ENCODE measurements around the gene RRBP1. TPM values are rescaled to one million over a fixed set of nuclear protein-coding genes. Genes with fewer than 3 reads are reported as not detected.

RRBP1 gene
- total RNA-seq, 8 experiments from 2014 or later, result 12.2 to 94.0 (median 31.2) TPM

DNA sequence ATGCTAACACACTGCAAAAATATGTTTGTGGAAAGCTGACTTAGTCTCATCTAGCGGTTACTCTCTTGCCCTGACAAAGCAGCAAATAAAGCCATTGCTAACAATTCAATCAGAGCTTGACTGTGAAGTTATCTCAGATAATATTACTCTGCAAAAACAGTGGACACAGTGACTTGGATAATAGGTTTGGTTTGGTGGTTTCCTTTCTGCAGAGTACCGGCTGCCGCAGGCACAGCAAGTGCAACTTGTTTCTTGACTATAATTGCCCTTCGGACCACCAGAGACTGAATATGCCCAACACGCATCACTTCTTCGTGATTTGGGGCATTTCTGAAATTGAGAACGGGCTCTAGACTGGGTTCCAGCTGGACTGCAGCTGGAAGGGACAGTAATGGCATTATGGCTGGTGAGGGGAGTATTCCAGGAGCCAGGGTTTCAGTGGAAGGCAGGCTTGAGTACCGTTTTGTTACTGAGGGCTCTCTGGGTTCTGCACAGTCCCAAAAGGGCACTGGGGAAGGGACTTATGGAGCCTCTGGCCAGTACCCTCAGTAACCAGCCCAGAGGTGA is 72.1 kb downstream of the RRBP1 start:
- in situ Hi-C loops (cut with MboI; ENCODE audit: low pct_unique_long_range_greater_than_20kb in 2 of 9, low sequenced_read_pairs in 9 of 9, unreplicated experiment in 9 of 9), result loop anchor here in 1 of 9 experiments (10.0 kb wide), 1 partner anchor 75 kb away; the partner anchor contains the start of gene BFSP1
- H3K4me1 ChIP-seq (replicated peaks in 1 of 2), result peaks cover 0 to 3% of the 10 kb centered on the region in 2 donors
- H3K27ac ChIP-seq, result no peak overlapping the region
- WGBS, 10 experiments, result 20 to 100% (median 80%) methylated on average over 1 to 7 of the region's 8 CpGs; no CpG with 5 or more reads in 3 of the 10 experiments
- no peak for ATAC-seq (replicated peaks in 6 of 8)
- no peak overlapping the region for H3K4me3 ChIP-seq

- Histone ChIP-seq H3K4me3 (no peak overlapping the region), H3K4me1 (replicated peaks in 1 of 2) (peaks cover 0 to 3% of the 10 kb centered on the region in 2 donors), H3K27ac (no peak overlapping the region)
- WGBS, 10 experiments, result 0 to 100% (median 100%) methylated on average over 1 to 3 of the region's 3 CpGs
- in situ Hi-C loops (cut with MboI; ENCODE audit: low pct_unique_long_range_greater_than_20kb in 2 of 9, low sequenced_read_pairs in 9 of 9, unreplicated experiment in 9 of 9), result loop anchor here in 1 of 9 experiments (10.0 kb wide), 1 partner anchor 74 kb away; the partner anchor contains the start of gene BFSP1
- no peak for ATAC-seq (replicated peaks in 6 of 8)
Measured at GRCh38 chr20:17608701-17609497, 73.1 kb downstream of the RRBP1 start.

DNA sequence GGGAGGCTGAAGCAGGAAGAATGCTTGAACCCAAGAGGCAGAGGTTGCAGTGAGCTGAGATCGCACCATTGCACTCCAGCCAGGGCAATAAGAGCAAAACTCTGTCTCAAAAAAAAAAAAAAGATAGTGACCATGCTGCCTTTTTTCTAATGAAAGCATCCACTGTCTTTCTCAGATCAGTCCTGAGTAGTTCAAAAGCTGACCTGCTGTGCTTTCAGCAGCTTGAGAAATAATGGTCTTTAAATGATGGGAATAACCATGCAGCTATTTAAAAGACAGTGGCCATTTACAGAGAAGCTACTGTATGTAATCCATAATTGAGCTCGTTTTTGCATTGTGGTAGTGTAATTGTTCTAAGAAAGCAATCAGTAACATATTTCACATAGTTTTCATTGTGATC is 76.0 kb downstream of the RRBP1 start:
- peak in 1 of 8 experiments; percentile 29 for ATAC-seq (replicated peaks in 6 of 8)
- Histone ChIP-seq H3K4me1 (replicated peaks in 1 of 2) (peaks cover 2 to 3% of the 10 kb centered on the region in 2 donors), H3K4me3 (no peak overlapping the region), H3K27ac (no peak overlapping the region)
- in situ Hi-C loops (cut with MboI; ENCODE audit: low pct_unique_long_range_greater_than_20kb in 2 of 9, low sequenced_read_pairs in 9 of 9, unreplicated experiment in 9 of 9), result loop anchor here in 1 of 9 experiments (10.0 kb wide), 1 partner anchor 71 kb away; the partner anchor contains the start of gene BFSP1
- 17 to 71% (median 44%) methylated on average over 1 to 2 of the region's 2 CpGs; no CpG with 5 or more reads in 3 of the 10 experiments for WGBS, 10 experiments

- in situ Hi-C loops (cut with MboI; ENCODE audit: low pct_unique_long_range_greater_than_20kb in 2 of 9, low sequenced_read_pairs in 9 of 9, unreplicated experiment in 9 of 9), result loop anchor here in 1 of 9 experiments (10.0 kb wide), 1 partner anchor 70 kb away; the partner anchor contains the start of gene BFSP1
- no peak overlapping the region for H3K4me3 ChIP-seq
- peaks cover 2 to 3% of the 10 kb centered on the region in 2 donors for H3K4me1 ChIP-seq (replicated peaks in 1 of 2)
- ATAC-seq (replicated peaks in 6 of 8), result no peak
- no peak overlapping the region for H3K27ac ChIP-seq
- 43 to 100% (median 83%) methylated on average over 1 to 5 of the region's 5 CpGs; no CpG with 5 or more reads in 3 of the 10 experiments for WGBS, 10 experiments
Measured at GRCh38 chr20:17605131-17605660, 76.8 kb downstream of the RRBP1 start.

DNA sequence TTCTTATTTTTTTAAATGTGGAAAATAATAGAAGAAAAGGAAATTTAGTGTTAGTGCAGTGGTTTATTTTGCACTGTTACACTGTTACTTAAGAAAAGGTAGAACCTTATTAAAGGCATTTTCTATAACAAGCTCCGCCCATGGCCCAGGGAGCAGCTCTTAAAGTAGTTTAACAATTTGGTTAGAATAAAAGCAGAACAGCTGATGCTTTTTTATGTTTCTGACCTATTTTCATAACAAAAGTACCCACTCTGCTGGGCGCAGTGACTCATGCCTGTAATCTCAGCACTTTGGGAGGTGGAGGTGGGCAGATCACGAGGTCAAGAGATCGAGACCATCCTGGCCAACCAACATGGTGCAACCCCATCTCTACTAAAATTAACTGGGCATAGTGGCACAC is 79.5 kb downstream of the RRBP1 start:
- Histone ChIP-seq H3K27ac (no peak overlapping the region), H3K4me1 (replicated peaks in 1 of 2) (peaks cover 2 to 3% of the 10 kb centered on the region in 2 donors), H3K4me3 (no peak overlapping the region)
- ATAC-seq (replicated peaks in 6 of 8), result no peak
- in situ Hi-C loops (cut with MboI; ENCODE audit: low pct_unique_long_range_greater_than_20kb in 2 of 9, low sequenced_read_pairs in 9 of 9, unreplicated experiment in 9 of 9), result loop anchor here in 1 of 9 experiments (10.0 kb wide), 1 partner anchor 68 kb away; the partner anchor contains the start of gene BFSP1
- 80 to 100% (median 94%) methylated on average over 1 to 4 of the region's 4 CpGs; no CpG with 5 or more reads in 2 of the 10 experiments for WGBS, 10 experiments

DNA sequence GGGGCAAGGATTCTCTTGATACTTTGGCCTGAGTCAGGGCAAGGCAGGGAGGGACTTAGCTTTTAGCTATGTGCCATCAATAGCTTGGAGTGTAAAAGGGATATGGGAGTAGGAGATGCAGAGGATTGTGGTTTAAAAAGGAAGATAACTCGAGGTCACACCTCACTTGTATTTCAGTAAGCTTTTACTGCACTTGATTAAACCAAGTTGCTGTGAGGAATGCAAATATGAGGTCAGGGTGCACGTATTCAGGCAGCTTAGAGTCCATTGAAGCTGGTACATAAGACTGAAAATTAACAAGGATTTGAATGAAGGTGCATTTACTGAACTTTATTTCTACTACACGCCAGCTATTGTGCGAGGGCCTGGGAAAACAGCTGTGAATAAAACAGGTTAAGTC is 80.1 kb downstream of the RRBP1 start:
- no peak overlapping the region for H3K4me3 ChIP-seq
- H3K4me1 ChIP-seq (replicated peaks in 1 of 2), result peaks cover 2 to 3% of the 10 kb centered on the region in 2 donors
- H3K27ac ChIP-seq, result no peak overlapping the region
- no peak for ATAC-seq (replicated peaks in 6 of 8)
- 31 to 74% (median 53%) methylated on average over 2 to 4 of the region's 4 CpGs for WGBS, 10 experiments
- in situ Hi-C loops (cut with MboI; ENCODE audit: low pct_unique_long_range_greater_than_20kb in 2 of 9, low sequenced_read_pairs in 9 of 9, unreplicated experiment in 9 of 9), result loop anchor here in 1 of 9 experiments (10.0 kb wide), 1 partner anchor 67 kb away; the partner anchor contains the start of gene BFSP1

DNA sequence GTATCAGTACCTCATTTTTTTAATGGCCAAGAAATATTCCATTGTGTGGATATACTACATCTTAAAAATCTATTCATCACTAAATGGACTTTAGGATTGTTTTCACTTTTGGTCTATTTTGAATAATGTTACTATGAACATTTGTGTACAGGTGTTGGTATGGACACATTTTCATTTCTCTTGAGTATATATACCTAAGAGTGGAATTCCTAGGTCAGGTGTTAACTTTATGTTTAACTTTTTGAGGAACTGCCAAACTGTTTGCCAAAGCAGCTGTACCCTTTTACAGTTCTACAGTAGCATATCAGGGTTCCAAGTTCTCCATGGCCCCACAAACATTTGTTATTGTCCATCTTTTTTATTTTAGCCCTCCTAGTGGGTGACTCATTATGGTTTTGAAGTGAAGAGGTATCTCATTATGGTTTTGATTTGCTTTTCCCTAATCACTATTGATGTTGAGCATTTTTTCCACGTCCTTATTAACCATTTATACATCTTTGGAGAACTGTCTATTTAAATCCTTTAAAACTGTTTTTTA is 84.0 kb downstream of the RRBP1 start:
- Histone ChIP-seq H3K4me3 (no peak overlapping the region), H3K4me1 (replicated peaks in 1 of 2) (peaks cover 0 to 2% of the 10 kb centered on the region in 2 donors), H3K27ac (no peak overlapping the region)
- ATAC-seq (replicated peaks in 6 of 8), result no peak
- in situ Hi-C loops (cut with MboI; ENCODE audit: low pct_unique_long_range_greater_than_20kb in 2 of 9, low sequenced_read_pairs in 9 of 9, unreplicated experiment in 9 of 9), result no loop called here
- WGBS, 10 experiments, result 60 to 100% (median 98%) methylated on average over 1 of the region's 1 CpG

GRCh38 chr20:17595856-17596255 is 86.2 kb downstream of the RRBP1 start:
- in situ Hi-C loops (cut with MboI; ENCODE audit: low pct_unique_long_range_greater_than_20kb in 2 of 9, low sequenced_read_pairs in 9 of 9, unreplicated experiment in 9 of 9), result no loop called here
- H3K4me1 ChIP-seq (replicated peaks in 1 of 2), result no peaks in the 10 kb centered on the region
- WGBS, 10 experiments, result 33 to 100% (median 91%) methylated on average over 1 to 2 of the region's 2 CpGs; no CpG with 5 or more reads in 1 of the 10 experiments
- no peak overlapping the region for H3K4me3 ChIP-seq
- no peak overlapping the region for H3K27ac ChIP-seq
- ATAC-seq (replicated peaks in 6 of 8), result no peak

DNA sequence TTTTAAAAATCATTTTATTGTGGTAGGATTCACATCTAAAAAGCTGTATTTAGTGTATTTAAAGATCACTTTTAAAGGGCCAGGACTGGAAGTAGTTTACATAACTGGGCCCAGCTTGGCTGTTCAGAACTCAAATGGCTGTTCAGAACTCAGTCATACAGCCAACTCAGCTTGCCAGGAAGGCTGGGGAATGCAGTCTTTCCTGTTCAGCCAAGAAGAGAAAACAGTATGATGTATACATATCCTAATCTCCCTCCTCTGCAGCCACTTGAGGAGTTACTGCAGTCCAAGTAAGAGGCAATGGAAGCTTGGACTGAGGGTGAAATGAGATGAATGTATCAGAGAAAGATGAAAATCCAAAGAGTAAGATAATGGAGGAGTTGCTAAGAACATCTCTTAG is 87.6 kb downstream of the RRBP1 start:
- ATAC-seq (replicated peaks in 6 of 8), result peak in 1 of 8 experiments; percentile 27
- H3K4me3 ChIP-seq, result no peak overlapping the region
- in situ Hi-C loops (cut with MboI; ENCODE audit: low pct_unique_long_range_greater_than_20kb in 2 of 9, low sequenced_read_pairs in 9 of 9, unreplicated experiment in 9 of 9), result no loop called here
- no peak overlapping the region for H3K27ac ChIP-seq
- no peaks in the 10 kb centered on the region for H3K4me1 ChIP-seq (replicated peaks in 1 of 2)

- WGBS, 10 experiments, result 93 to 100% (median 98%) methylated on average over 2 to 4 of the region's 4 CpGs; no CpG with 5 or more reads in 4 of the 10 experiments
- in situ Hi-C loops (cut with MboI; ENCODE audit: low pct_unique_long_range_greater_than_20kb in 2 of 9, low sequenced_read_pairs in 9 of 9, unreplicated experiment in 9 of 9), result no loop called here
- Histone ChIP-seq H3K4me1 (replicated peaks in 1 of 2) (no peaks in the 10 kb centered on the region), H3K27ac (no peak overlapping the region), H3K4me3 (no peak overlapping the region)
- no peak for ATAC-seq (replicated peaks in 6 of 8)
Measured at GRCh38 chr20:17593902-17594301, 88.1 kb downstream of the RRBP1 start.

DNA sequence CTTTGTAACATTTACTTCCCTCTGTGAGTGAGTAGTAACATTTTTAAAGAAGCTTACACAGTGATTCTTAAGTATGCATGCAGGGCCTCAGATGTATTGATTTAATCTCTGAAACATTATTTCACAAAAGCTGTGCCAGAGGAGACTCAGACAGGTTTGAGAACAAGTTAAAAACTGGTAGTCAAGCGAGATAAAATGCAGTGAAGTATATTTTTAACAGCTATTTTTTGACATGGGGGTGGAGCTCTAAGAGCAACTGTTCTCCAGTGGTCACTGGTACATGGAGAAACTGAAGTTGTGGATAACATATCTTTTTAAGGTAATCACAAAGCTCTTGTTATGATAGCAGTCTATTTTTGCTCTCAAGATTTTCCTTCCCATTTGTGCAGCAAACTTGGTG is 91.8 kb downstream of the RRBP1 start:
- Histone ChIP-seq H3K4me3 (no peak overlapping the region), H3K27ac (no peak overlapping the region), H3K4me1 (replicated peaks in 1 of 2) (no peaks in the 10 kb centered on the region)
- ATAC-seq (replicated peaks in 6 of 8), result peak in 1 of 8 experiments; percentile 17
- WGBS, 10 experiments, result 57 to 100% (median 78%) methylated on average over 1 of the region's 1 CpG; no CpG with 5 or more reads in 3 of the 10 experiments
- in situ Hi-C loops (cut with MboI; ENCODE audit: low pct_unique_long_range_greater_than_20kb in 2 of 9, low sequenced_read_pairs in 9 of 9, unreplicated experiment in 9 of 9), result no loop called here

- no peak for ATAC-seq (replicated peaks in 6 of 8)
- WGBS, 10 experiments, result 0 to 100% (median 79%) methylated on average over 1 to 7 of the region's 8 CpGs; no CpG with 5 or more reads in 3 of the 10 experiments
- Histone ChIP-seq H3K4me3 (no peak overlapping the region), H3K4me1 (replicated peaks in 1 of 2) (no peaks in the 10 kb centered on the region), H3K27ac (no peak overlapping the region)
- in situ Hi-C loops (cut with MboI; ENCODE audit: low pct_unique_long_range_greater_than_20kb in 2 of 9, low sequenced_read_pairs in 9 of 9, unreplicated experiment in 9 of 9), result no loop called here
Measured at GRCh38 chr20:17589161-17589834, 92.7 kb downstream of the RRBP1 start.

Data from motor neuron (in vitro differentiated cells).